ENCODE results near the gene TBX15.
"Not testable (repeated sequence)": the region's sequence is repeated elsewhere in the genome, so short reads cannot be mapped to it uniquely, and the experiment has no call there.

Gene TBX15

GRCh38 chr1:118958140-118958539 is 30.0 kb downstream of the TBX15 start:
- no peak for DNase-seq (ENCODE audit: low spot score)
- no peak for TF ChIP-seq CTCF (IDR thresholded peaks at IDR 0.05; ENCODE audit: extremely low read depth, missing control alignments)

- not testable (repeated sequence) for DNase-seq (ENCODE audit: low spot score)
Measured at GRCh38 chr1:118957579-118957978, 30.6 kb downstream of the TBX15 start.

- DNase-seq (ENCODE audit: low spot score): no peak
- no peak for TF ChIP-seq CTCF (IDR thresholded peaks at IDR 0.05; ENCODE audit: extremely low read depth, missing control alignments)
Measured at GRCh38 chr1:118954301-118954905, 33.7 kb downstream of the TBX15 start.

GRCh38 chr1:118951270-118951936 is 36.7 kb downstream of the TBX15 start:
- TF ChIP-seq CTCF (IDR thresholded peaks at IDR 0.05; ENCODE audit: extremely low read depth, missing control alignments): no peak
- no peak for DNase-seq (ENCODE audit: low spot score)

- DNase-seq (ENCODE audit: low spot score): no peak
- no peak for TF ChIP-seq CTCF (IDR thresholded peaks at IDR 0.05; ENCODE audit: extremely low read depth, missing control alignments)
Measured at GRCh38 chr1:118949315-118949714, 38.8 kb downstream of the TBX15 start.

GRCh38 chr1:118948846-118949245 is 39.3 kb downstream of the TBX15 start:
- no peak for TF ChIP-seq CTCF (IDR thresholded peaks at IDR 0.05; ENCODE audit: extremely low read depth, missing control alignments)

GRCh38 chr1:118948351-118948750 is 39.8 kb downstream of the TBX15 start:
- no peak for TF ChIP-seq CTCF (IDR thresholded peaks at IDR 0.05; ENCODE audit: extremely low read depth, missing control alignments)
- DNase-seq (ENCODE audit: low spot score): no peak

More at GRCh38 chr1:118948846-118949245, 39.3 kb downstream of the TBX15 start:
- no peak for DNase-seq (ENCODE audit: low spot score)

- no peak for TF ChIP-seq CTCF (IDR thresholded peaks at IDR 0.05; ENCODE audit: extremely low read depth, missing control alignments)
Measured at GRCh38 chr1:118947790-118948189, 40.4 kb downstream of the TBX15 start.

More at GRCh38 chr1:118947790-118948189, 40.4 kb downstream of the TBX15 start:
- no peak for DNase-seq (ENCODE audit: low spot score)
